H1 (cell line): ENCODE measurements around the gene NPM1.

ENCODE experiments used
- ATF3 ChIP-seq: IDR thresholded peaks from 2 replicates; pipeline ENCODE4 v1.6.1; 2011; ENCODE audit warnings: low read depth, mild to moderate bottlenecking, low read length; ENCODE audit not compliant: insufficient read depth
- BACH1 ChIP-seq: IDR thresholded peaks from 2 replicates; pipeline ENCODE4 v1.6.1; 2012; ENCODE audit warnings: low read length, improper control_type of control experiment
- CTCF ChIP-seq, 3 experiments: IDR thresholded peaks; 1 replicate in 2 of 3; 2 replicates in 1 of 3; pipeline versions ENCODE4 v1.5.1 to v1.6.1; 2011; ENCODE audit warnings: low read length in 3 of 3, mild to moderate bottlenecking in 3 of 3, inconsistent platforms in 2 of 3, low read depth in 1 of 3, moderate library complexity in 1 of 3; ENCODE audit not compliant: insufficient read depth in 1 of 3; ENCODE audit errors: control extremely low read depth in 1 of 3
- MAX ChIP-seq: IDR thresholded peaks from 2 replicates; pipeline ENCODE4 v1.6.1; 2012; ENCODE audit warnings: inconsistent platforms
- NANOG ChIP-seq: IDR thresholded peaks from 2 replicates; pipeline ENCODE4 v1.6.1; 2011; ENCODE audit warnings: low read length, low read depth, mild to moderate bottlenecking, inconsistent platforms; ENCODE audit not compliant: insufficient read depth, poor library complexity, severe bottlenecking
- RNF2 ChIP-seq: fragments of 200-900, 300-1000 bp; sonication (generic); IDR thresholded peaks from 2 replicates; pipeline ENCODE4 v1.7.1; 2016; ENCODE audit warnings: borderline replicate concordance, low read depth, mild to moderate bottlenecking, antibody characterized with exemption, low read length; ENCODE audit not compliant: poor library complexity, severe bottlenecking; ENCODE audit errors: missing control alignments
- RXRA ChIP-seq: IDR thresholded peaks from 2 replicates; pipeline ENCODE4 v1.6.1; 2011; ENCODE audit warnings: low read depth, mild to moderate bottlenecking, low read length, moderate library complexity; ENCODE audit not compliant: insufficient read depth
- TAF1 ChIP-seq: IDR thresholded peaks from 2 replicates; pipeline ENCODE4 v1.6.1; 2011; ENCODE audit warnings: mild to moderate bottlenecking, low read depth, low read length
- TEAD4 ChIP-seq: IDR thresholded peaks from 2 replicates; pipeline ENCODE4 v1.6.1; 2012; ENCODE audit warnings: low read depth, low read length, inconsistent platforms, mixed read lengths

- TF ChIP-seq NANOG (no peak), CTCF (IDR thresholded peaks at IDR 0.05; ENCODE audit: control extremely low read depth in 1 of 3, insufficient read depth in 1 of 3, low read depth in 1 of 3, low read length in 3 of 3) (no peak), TAF1 (no peak), RXRA (no peak), TEAD4 (no peak), RNF2 (no peak), MAX (no peak), ATF3 (no peak), BACH1 (no peak)
These were observed 39.9 kb downstream of the NPM1 start for GRCh38 chr5:171427318-171428167.
